GM12875 (cell line): Measurements from ENCODE around the gene GRK5.
"Not testable (repeated sequence)": the region's sequence is repeated elsewhere in the genome, so short reads cannot be mapped to it uniquely, and the experiment has no call there.

ENCODE experiments used
- H3K4me3 ChIP-seq: one replicate; pipeline ENCODE4 v1.5.1; 2011; ENCODE audit warnings: low read depth, low read length, control low read depth
- CTCF ChIP-seq: IDR thresholded peaks from 2 replicates; pipeline ENCODE4 v1.5.1; 2011; ENCODE audit warnings: low read depth, mild to moderate bottlenecking, control low read depth, inconsistent platforms, low read length, moderate library complexity, borderline replicate concordance; ENCODE audit not compliant: insufficient read depth

GRK5 gene

DNA sequence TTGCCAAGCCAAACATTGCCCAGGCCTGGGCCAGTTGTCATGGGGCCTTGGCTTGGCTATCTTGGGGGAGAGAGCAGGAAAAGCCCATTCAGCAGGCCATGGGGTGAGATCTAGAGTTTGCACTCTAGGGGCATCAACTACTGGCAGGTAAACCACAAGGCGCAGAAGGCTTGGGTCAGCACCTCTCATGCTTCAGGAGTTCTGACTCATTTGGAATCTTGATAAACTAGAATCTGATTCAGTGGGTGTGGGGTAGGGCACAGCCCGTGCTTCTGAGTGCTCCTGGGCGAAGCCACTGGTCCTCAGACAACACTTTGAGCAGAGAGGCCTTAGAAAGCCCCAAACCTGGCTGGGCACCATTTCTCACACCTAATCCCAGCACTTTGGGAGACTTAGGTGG is 254.0 kb downstream of the GRK5 start:
- no peak overlapping the region for H3K4me3 ChIP-seq

DNA sequence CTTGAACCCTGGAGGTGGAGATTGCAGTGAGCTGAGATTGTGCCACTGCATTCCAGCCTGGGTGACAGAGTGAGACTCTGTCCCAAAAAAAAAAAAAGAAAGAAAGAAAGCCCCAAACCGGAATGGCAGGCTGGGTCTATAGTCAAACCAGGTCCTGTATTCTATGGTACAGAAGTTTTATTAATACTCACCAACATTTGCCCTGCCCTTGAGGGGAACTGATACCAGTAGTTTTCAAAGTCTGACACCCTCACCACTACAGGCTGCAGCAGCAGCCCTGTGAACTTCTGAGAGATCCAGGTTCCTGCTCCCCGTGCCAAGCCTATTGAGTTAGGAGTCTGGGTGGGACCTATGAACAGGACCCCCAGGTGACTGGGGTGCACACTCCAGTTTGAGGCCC is 254.6 kb downstream of the GRK5 start:
- no peak for TF ChIP-seq CTCF
- no peak overlapping the region for H3K4me3 ChIP-seq

More for the DNA sequence above, 254.0 kb downstream of the GRK5 start:
- TF ChIP-seq CTCF: 0 out of 2 replicates have a peak, but pooled peaks have one; percentile 14

GRCh38 chr10:119462773-119463172 is 255.4 kb downstream of the GRK5 start:
- no peak overlapping the region for H3K4me3 ChIP-seq
- no peak for TF ChIP-seq CTCF

DNA sequence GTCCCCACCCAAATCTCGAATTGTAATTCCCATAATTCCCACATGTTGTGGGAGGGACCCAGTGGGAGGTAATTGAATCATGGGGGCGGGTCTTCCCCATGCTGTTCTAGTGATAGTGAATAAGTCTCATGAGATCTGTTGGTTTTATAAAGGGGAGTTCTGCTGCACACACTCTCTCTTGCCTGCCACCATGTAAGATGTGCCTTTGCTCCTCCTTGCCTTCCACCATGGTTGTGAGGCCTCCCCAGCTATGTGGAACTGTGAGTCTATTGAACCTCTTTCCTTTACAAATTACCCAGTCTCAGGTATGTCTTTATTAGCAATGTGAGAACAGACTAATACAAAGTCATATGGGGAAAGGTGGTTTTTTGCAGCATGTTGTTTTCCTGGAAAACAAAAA is 255.8 kb downstream of the GRK5 start:
- not testable (repeated sequence) for H3K4me3 ChIP-seq

DNA sequence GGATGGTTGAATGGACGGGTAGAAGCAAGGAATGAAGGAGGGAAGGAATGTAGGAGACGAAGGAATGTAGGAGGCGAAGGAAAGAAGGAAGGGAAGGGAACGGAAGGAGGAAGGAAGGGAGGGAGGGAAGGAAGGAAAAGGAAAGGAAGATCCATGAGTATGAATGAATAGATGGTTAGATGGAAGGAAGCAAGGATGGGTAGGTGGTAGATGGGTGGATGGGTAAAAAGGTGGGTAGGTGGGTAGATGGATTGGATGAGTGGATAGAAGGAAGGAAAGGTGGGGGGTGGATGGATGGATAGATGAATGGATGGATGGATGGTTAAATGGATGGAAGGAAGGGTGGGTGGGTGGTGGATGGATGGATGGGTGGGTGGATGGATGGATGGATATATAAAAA is 257.7 kb downstream of the GRK5 start:
- H3K4me3 ChIP-seq: no peak overlapping the region
- TF ChIP-seq CTCF: no peak

DNA sequence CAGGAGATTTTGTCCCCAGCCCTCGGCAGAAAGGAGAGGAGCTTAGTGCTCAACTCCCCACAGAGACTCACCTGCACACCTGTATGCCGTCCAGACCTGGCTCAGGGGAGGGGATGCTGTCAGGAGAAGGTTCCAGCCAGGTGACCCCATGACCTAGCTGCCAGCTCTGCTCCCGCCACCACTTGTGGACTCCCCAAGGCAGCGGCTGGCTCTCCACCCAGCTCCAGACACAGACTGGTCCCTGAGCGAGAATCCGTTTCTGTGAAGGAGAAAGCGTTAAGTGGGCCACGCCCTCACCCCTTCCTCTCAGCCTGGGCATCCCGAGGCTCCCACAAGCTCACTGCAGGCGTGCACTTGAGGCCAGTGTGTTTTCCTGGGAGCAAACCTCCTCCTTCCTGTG is 258.7 kb downstream of the GRK5 start:
- no peak for TF ChIP-seq CTCF
- no peak overlapping the region for H3K4me3 ChIP-seq

GRCh38 chr10:119466655-119467054 is 259.3 kb downstream of the GRK5 start:
- TF ChIP-seq CTCF: no peak

More at GRCh38 chr10:119466655-119467054, 259.3 kb downstream of the GRK5 start:
- H3K4me3 ChIP-seq: no peak overlapping the region
